HEK293T (cell line): ENCODE results near the gene PLCD1.

ENCODE experiments used
- CTCF ChIA-PET: fragments of 350-600 bp; formaldehyde crosslinking; extraction: SDS; loops from one replicate; lab custom pipeline; 2021; ENCODE audit warnings: antibody characterized with exemption, inconsistent platforms; lab: Yijun Ruan, JAX
- POLR2A ChIA-PET: fragments of 350-600 bp; formaldehyde crosslinking; extraction: SDS; loops from one replicate; lab custom pipeline; 2020; ENCODE audit warnings: antibody characterized with exemption, inconsistent platforms; lab: Yijun Ruan, JAX
- DNase-seq: peaks from one replicate; pipeline ENCODE4 v3.0.0; 2012; ENCODE audit warnings: mixed read lengths; ENCODE audit errors: extremely low spot score
- ARNT ChIP-seq: fragments of 450-650 bp; IDR thresholded peaks from 2 replicates; pipeline ENCODE4 v1.6.1; 2017; ENCODE audit warnings: mild to moderate bottlenecking
- BHLHE40 ChIP-seq: fragments of 450-650 bp; IDR thresholded peaks from 2 replicates; pipeline ENCODE4 v1.6.1; 2016; ENCODE audit warnings: mild to moderate bottlenecking, moderate library complexity, borderline replicate concordance
- CTBP1 ChIP-seq: fragments of 450-650 bp; IDR thresholded peaks from 2 replicates; pipeline ENCODE4 v1.6.1; 2016; ENCODE audit warnings: borderline replicate concordance
- ELF4 ChIP-seq: fragments of 450-650 bp; IDR thresholded peaks from 2 replicates; pipeline ENCODE4 v1.6.1; 2017; ENCODE audit warnings: antibody characterized with exemption
- FOXA1 ChIP-seq: fragments of 450-650 bp; IDR thresholded peaks from 2 replicates; pipeline ENCODE4 v1.6.1; 2016; ENCODE audit warnings: mild to moderate bottlenecking
- FOXK2 ChIP-seq: fragments of 450-650 bp; IDR thresholded peaks from 2 replicates; pipeline ENCODE4 v1.6.1; 2016; ENCODE audit warnings: mild to moderate bottlenecking
- FOXM1 ChIP-seq: fragments of 450-650 bp; IDR thresholded peaks from 2 replicates; pipeline ENCODE4 v1.6.1; 2017; ENCODE audit warnings: mild to moderate bottlenecking, borderline replicate concordance
- HDGF ChIP-seq: fragments of 450-650 bp; IDR thresholded peaks from 2 replicates; pipeline ENCODE4 v1.6.1; 2017; ENCODE audit warnings: antibody characterized with exemption, borderline replicate concordance
- L3MBTL2 ChIP-seq: fragments of 450-650 bp; conservative IDR thresholded peaks from 2 replicates; pipeline ENCODE4 v1.6.1; 2016; ENCODE audit warnings: mild to moderate bottlenecking
- LEF1 ChIP-seq: fragments of 450-650 bp; IDR thresholded peaks from 2 replicates; pipeline ENCODE4 v1.6.1; 2017; ENCODE audit warnings: mild to moderate bottlenecking, borderline replicate concordance
- NFRKB ChIP-seq: fragments of 450-650 bp; IDR thresholded peaks from 2 replicates; pipeline ENCODE4 v1.6.1; 2016; ENCODE audit warnings: mild to moderate bottlenecking, moderate library complexity
- PKNOX1 ChIP-seq: fragments of 450-650 bp; IDR thresholded peaks from 2 replicates; pipeline ENCODE4 v1.6.1; 2016
- SP1 ChIP-seq: fragments of 450-650 bp; IDR thresholded peaks from 2 replicates; pipeline ENCODE4 v1.6.1; 2017
- SUZ12 ChIP-seq: fragments of 450-650 bp; IDR thresholded peaks from 2 replicates; pipeline ENCODE4 v1.6.1; 2016; ENCODE audit warnings: mild to moderate bottlenecking
- TARDBP ChIP-seq: fragments of 450-650 bp; IDR thresholded peaks from 2 replicates; pipeline ENCODE4 v1.6.1; 2016
- ZNF384 ChIP-seq: fragments of 450-650 bp; IDR thresholded peaks from 2 replicates; pipeline ENCODE4 v1.6.1; 2016

The PLCD1 gene

GRCh38 chr3:37984596-37984995 is 44.8 kb downstream of the PLCD1 start:
- POLR2A ChIA-PET: no interaction called here
- CTCF ChIA-PET: interaction anchor here (1.3 to 3.7 kb wide), 3 partner anchors 10 to 19 kb away, joined by 3 to 19 read pairs (median 5); no protein-coding TSS in a partner anchor

GRCh38 chr3:37984051-37984450 is 45.4 kb downstream of the PLCD1 start:
- no peak for DNase-seq
- TF ChIP-seq ZNF384: no peak
- TF ChIP-seq L3MBTL2: no peak
- no peak for TF ChIP-seq ELF4
- ChIA-PET CTCF (interaction anchor here (1.3 to 3.7 kb wide), 2 partner anchors 9 to 13 kb away, joined by 5 to 19 read pairs; no protein-coding TSS in a partner anchor), POLR2A (no interaction called here)

More at GRCh38 chr3:37984596-37984995, 44.8 kb downstream of the PLCD1 start:
- TF ChIP-seq ELF4: no peak
- no peak for TF ChIP-seq ZNF384
- TF ChIP-seq L3MBTL2: no peak
- no peak for TF ChIP-seq FOXM1
- no peak for TF ChIP-seq SUZ12
- TF ChIP-seq BHLHE40: no peak
- no peak for TF ChIP-seq ARNT
- no peak for TF ChIP-seq HDGF
- no peak for TF ChIP-seq SP1
- no peak for TF ChIP-seq LEF1
- no peak for TF ChIP-seq TARDBP
- no peak for TF ChIP-seq FOXK2
- TF ChIP-seq PKNOX1: no peak
- TF ChIP-seq FOXA1: no peak
- TF ChIP-seq NFRKB: no peak
- no peak for DNase-seq

- DNase-seq: no peak
- ChIA-PET CTCF (no interaction called here), POLR2A (no interaction called here)
- TF ChIP-seq ZNF384 (no peak), CTBP1 (no peak), SP1 (no peak), SUZ12 (no peak), FOXA1 (no peak)
These were observed 47.1 kb downstream of the PLCD1 start for GRCh38 chr3:37982331-37982730.

GRCh38 chr3:37981348-37981664 is 48.1 kb downstream of the PLCD1 start:
- CTCF ChIA-PET: no interaction called here
- POLR2A ChIA-PET: no interaction called here
- TF ChIP-seq ZNF384 (no peak), FOXA1 (no peak), NFRKB (no peak), SUZ12 (no peak), ARNT (no peak), SP1 (no peak), L3MBTL2 (no peak), CTBP1 (no peak)
- no peak for DNase-seq

GRCh38 chr3:37980462-37981347 is 48.7 kb downstream of the PLCD1 start:
- POLR2A ChIA-PET: no interaction called here
- CTCF ChIA-PET: interaction anchor here (1.1 kb wide), 1 partner anchor 14 kb away, joined by 4 read pairs; no protein-coding TSS in a partner anchor
- DNase-seq: no peak
- no peak for TF ChIP-seq ELF4
- TF ChIP-seq CTBP1: no peak
- TF ChIP-seq SP1: no peak
- no peak for TF ChIP-seq L3MBTL2
- no peak for TF ChIP-seq ARNT
- TF ChIP-seq FOXA1: no peak
- TF ChIP-seq HDGF: no peak

GRCh38 chr3:37979541-37980461 is 49.6 kb downstream of the PLCD1 start:
- POLR2A ChIA-PET: no interaction called here

More at GRCh38 chr3:37979541-37980461, 49.6 kb downstream of the PLCD1 start:
- TF ChIP-seq FOXM1: no peak
- no peak for TF ChIP-seq SP1
- no peak for TF ChIP-seq ELF4
- no peak for TF ChIP-seq SUZ12
- TF ChIP-seq ARNT: no peak
- TF ChIP-seq BHLHE40: no peak
- no peak for DNase-seq
- CTCF ChIA-PET: interaction anchor here (1.1 kb wide), 1 partner anchor 13 kb away, joined by 4 read pairs; no protein-coding TSS in a partner anchor
